BLaER1 treated with 17β-estradiol and CSF1 and Interleukin-3, amounts not matched to agents 10 nM and 100 nM (cell line): Measurements from ENCODE around the gene SPINK7.
A peak's percentile ranks its signal among the peaks of the same experiment; 100 is the strongest.

Experiments used
- H3K27ac ChIP-seq, 11 experiments: shearing (Covaris generic); formaldehyde crosslinking; 2 replicates each; pipeline ENCODE4 v1.8.1; 2022
- H3K27me3 ChIP-seq, 11 experiments: shearing (Covaris generic); formaldehyde crosslinking; 2 replicates each; pipeline ENCODE4 v1.8.1; 2022
- H3K36me3 ChIP-seq, 11 experiments: shearing (Covaris generic); formaldehyde crosslinking; 2 replicates each; pipeline ENCODE4 v1.8.1; 2022
- H3K4me1 ChIP-seq, 10 experiments: shearing (Covaris generic); formaldehyde crosslinking; 2 replicates each; pipeline ENCODE4 v1.8.1; 2022
- H3K4me2 ChIP-seq, 11 experiments: shearing (Covaris generic); formaldehyde crosslinking; 2 replicates each; pipeline ENCODE4 v1.8.1; 2022
- H3K4me3 ChIP-seq, 10 experiments: shearing (Covaris generic); formaldehyde crosslinking; 2 replicates each; pipeline ENCODE4 v1.8.1; 2022
- H3K9ac ChIP-seq, 11 experiments: shearing (Covaris generic); formaldehyde crosslinking; 2 replicates each; pipeline ENCODE4 v1.8.1; 2022
- H3K9me3 ChIP-seq, 11 experiments: shearing (Covaris generic); formaldehyde crosslinking; replicated peaks in 1 of 11; 2 replicates each; pipeline ENCODE4 v1.8.1; 2022
- H4K20me1 ChIP-seq, 11 experiments: shearing (Covaris generic); formaldehyde crosslinking; 2 replicates each; pipeline ENCODE4 v1.8.1; 2022
- Cebpa-rat ChIP-seq, 11 experiments: shearing (Covaris generic); IDR thresholded peaks; 2 replicates each; pipeline ENCODE4 v1.8.1; 2022

Gene SPINK7

GRCh38 chr5:148342371-148343045, 30.3 kb downstream of the SPINK7 start:
- Histone ChIP-seq H3K36me3 (no peaks in the 10 kb centered on the region), H3K4me3 (no peak overlapping the region), H3K27me3 (no peaks in the 10 kb centered on the region), H3K9me3 (no peaks in the 10 kb centered on the region), H3K27ac (no peak overlapping the region), H4K20me1 (no peaks in the 10 kb centered on the region), H3K4me2 (peak overlapping the region in 3 of 11 experiments; percentile 17 to 74 (median 57); a peak in 3 of 22 replicates), H3K4me1 (peaks cover 0 to 15% (median 0%) of the 10 kb centered on the region in 10 experiments; a peak in 5 of 20 replicates), H3K9ac (no peak overlapping the region)
- no peak for TF ChIP-seq Cebpa-rat (IDR thresholded peaks at IDR 0.05)

GRCh38 chr5:148343046-148343407, 30.8 kb downstream of the SPINK7 start:
- Histone ChIP-seq H3K4me2 (peak overlapping the region in 4 of 11 experiments; percentile 7 to 74 (median 37); a peak in 7 of 22 replicates), H3K4me3 (no peak overlapping the region), H3K27me3 (no peaks in the 10 kb centered on the region), H3K9me3 (no peaks in the 10 kb centered on the region), H4K20me1 (no peaks in the 10 kb centered on the region), H3K9ac (no peak overlapping the region), H3K4me1 (peaks cover 0 to 15% (median 0%) of the 10 kb centered on the region in 10 experiments; a peak in 5 of 20 replicates), H3K36me3 (no peaks in the 10 kb centered on the region), H3K27ac (peak overlapping the region in 3 of 11 experiments; percentile 7 to 15 (median 8); a peak in 2 of 22 replicates)
- no peak for TF ChIP-seq Cebpa-rat (IDR thresholded peaks at IDR 0.05)

- Histone ChIP-seq H3K36me3 (no peaks in the 10 kb centered on the region), H3K9me3 (no peaks in the 10 kb centered on the region), H3K9ac (no peak overlapping the region), H3K4me2 (peak overlapping the region in 3 of 11 experiments; percentile 7 to 74 (median 57); a peak in 6 of 22 replicates), H4K20me1 (no peaks in the 10 kb centered on the region), H3K27me3 (no peaks in the 10 kb centered on the region), H3K4me1 (peaks cover 0 to 15% (median 0%) of the 10 kb centered on the region in 10 experiments; a peak in 5 of 20 replicates), H3K27ac (peak overlapping the region in 3 of 11 experiments; percentile 7 to 15 (median 8); a peak in 2 of 22 replicates), H3K4me3 (no peak overlapping the region)
- no peak for TF ChIP-seq Cebpa-rat (IDR thresholded peaks at IDR 0.05)
Observed at GRCh38 chr5:148343603-148344487, 31.6 kb downstream of the SPINK7 start.

DNA sequence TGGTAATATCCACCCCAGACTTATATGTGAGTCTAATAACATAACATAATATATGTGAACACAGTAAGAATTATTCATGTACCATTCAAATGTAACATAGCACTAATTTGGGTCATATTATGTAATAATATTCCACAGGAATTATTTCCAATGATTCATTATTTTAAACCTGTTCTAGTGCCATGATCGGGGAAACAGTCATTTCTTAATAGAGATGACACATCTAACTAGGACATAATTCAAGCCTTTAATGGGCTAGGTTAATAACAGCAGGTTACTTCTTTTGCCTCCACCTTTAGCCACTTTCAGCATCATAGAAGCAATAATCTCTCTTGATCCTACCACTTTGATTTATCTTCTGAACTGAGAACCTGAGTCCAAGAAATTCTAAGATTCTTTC, 35.5 kb downstream of the SPINK7 start:
- no peak overlapping the region for H3K9ac ChIP-seq
- H3K4me2 ChIP-seq: no peak overlapping the region
- H3K36me3 ChIP-seq: no peaks in the 10 kb centered on the region
- H3K27me3 ChIP-seq: no peaks in the 10 kb centered on the region
- no peak overlapping the region for H3K4me3 ChIP-seq
- peaks cover 0 to 13% (median 0%) of the 10 kb centered on the region in 11 experiments; a peak in 3 of 22 replicates for H3K9me3 ChIP-seq
- no peak for TF ChIP-seq Cebpa-rat (IDR thresholded peaks at IDR 0.05)
- no peak overlapping the region for H3K27ac ChIP-seq
- H4K20me1 ChIP-seq: no peaks in the 10 kb centered on the region
- H3K4me1 ChIP-seq: peaks cover 0 to 13% (median 0%) of the 10 kb centered on the region in 10 experiments; a peak in 5 of 20 replicates

DNA sequence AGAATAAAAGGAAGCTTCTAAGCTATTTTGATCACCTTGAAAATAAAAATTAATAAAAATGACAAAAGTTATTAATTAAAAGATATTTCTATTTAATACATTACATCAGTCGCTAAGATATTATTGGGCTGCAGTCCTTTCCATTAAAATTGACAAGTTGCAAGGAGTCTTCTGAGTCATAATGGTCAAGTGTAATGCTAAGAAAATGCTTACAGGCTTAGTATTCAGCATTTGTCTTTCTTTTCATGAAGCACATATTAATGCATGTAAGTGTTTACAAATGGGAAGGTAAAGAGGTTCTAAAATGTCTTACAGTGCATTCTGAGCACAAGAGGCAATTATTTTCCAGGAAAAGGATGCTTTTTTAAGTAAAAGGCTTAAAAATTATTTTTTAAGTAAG, 40.5 kb downstream of the SPINK7 start:
- no peak overlapping the region for H3K27ac ChIP-seq
- H3K4me2 ChIP-seq: no peak overlapping the region
- no peak for TF ChIP-seq Cebpa-rat (IDR thresholded peaks at IDR 0.05)
- H3K4me1 ChIP-seq: peaks cover 0 to 18% (median 0%) of the 10 kb centered on the region in 10 experiments; a peak in 6 of 20 replicates
- H3K27me3 ChIP-seq: no peaks in the 10 kb centered on the region
- no peaks in the 10 kb centered on the region for H3K36me3 ChIP-seq
- H3K4me3 ChIP-seq: no peak overlapping the region
- H4K20me1 ChIP-seq: no peaks in the 10 kb centered on the region
- H3K9ac ChIP-seq: no peak overlapping the region
- H3K9me3 ChIP-seq: peaks cover 0 to 13% (median 0%) of the 10 kb centered on the region in 11 experiments; a peak in 3 of 22 replicates

DNA sequence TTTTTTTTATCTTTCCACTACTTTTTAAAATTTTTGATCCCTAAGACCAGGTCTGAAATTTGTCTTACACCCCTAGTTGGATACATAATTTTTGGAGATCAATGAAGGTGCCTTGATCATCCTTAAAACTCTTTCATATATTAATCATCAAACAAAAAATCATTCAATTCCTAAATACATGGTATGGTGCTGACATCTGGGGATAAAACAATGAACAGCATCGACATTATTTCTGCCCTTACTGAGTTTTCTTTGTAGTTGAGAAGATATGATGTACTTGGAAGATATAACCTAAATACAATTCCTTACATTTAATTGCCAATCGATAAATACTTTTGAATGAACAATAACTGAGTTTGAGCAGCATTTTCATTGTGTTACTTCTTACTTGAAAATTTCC, 41.4 kb downstream of the SPINK7 start:
- peaks cover 0 to 18% (median 0%) of the 10 kb centered on the region in 10 experiments; a peak in 6 of 20 replicates for H3K4me1 ChIP-seq
- no peaks in the 10 kb centered on the region for H4K20me1 ChIP-seq
- peaks cover 0 to 13% (median 0%) of the 10 kb centered on the region in 11 experiments; a peak in 3 of 22 replicates for H3K9me3 ChIP-seq
- H3K4me3 ChIP-seq: no peak overlapping the region
- TF ChIP-seq Cebpa-rat (IDR thresholded peaks at IDR 0.05): no peak
- no peaks in the 10 kb centered on the region for H3K36me3 ChIP-seq
- no peaks in the 10 kb centered on the region for H3K27me3 ChIP-seq
- H3K9ac ChIP-seq: no peak overlapping the region
- no peak overlapping the region for H3K27ac ChIP-seq
- no peak overlapping the region for H3K4me2 ChIP-seq

DNA sequence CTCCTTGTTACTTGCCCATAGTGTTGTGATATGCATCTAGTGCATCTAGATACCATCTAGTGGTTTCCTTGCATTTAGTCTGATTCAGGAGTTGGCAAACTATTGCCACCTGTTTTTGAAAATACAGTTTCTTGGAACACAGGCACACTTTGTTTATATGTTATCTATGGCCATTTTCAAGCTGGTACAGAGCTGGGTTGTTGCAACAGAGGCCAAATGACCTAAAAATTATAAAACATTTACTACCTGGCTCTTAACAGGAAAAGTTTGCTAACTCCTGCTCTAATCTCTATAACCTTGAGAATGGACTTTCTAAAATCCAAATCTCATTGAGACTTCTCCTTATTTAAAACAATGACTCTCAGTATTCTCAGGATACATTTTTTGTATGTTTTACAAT, 52.1 kb downstream of the SPINK7 start:
- Histone ChIP-seq H3K9me3 (peaks cover 12 to 24% (median 18%) of the 10 kb centered on the region in 11 experiments; a peak in 21 of 22 replicates), H3K27ac (no peak overlapping the region), H4K20me1 (no peaks in the 10 kb centered on the region), H3K9ac (no peak overlapping the region), H3K4me1 (no peaks in the 10 kb centered on the region), H3K4me3 (no peak overlapping the region), H3K36me3 (no peaks in the 10 kb centered on the region), H3K27me3 (no peaks in the 10 kb centered on the region), H3K4me2 (no peak overlapping the region)
- no peak for TF ChIP-seq Cebpa-rat (IDR thresholded peaks at IDR 0.05)
